BE2C (cell line): Measurements from ENCODE around the gene SOX4.
A peak's percentile ranks its signal among the peaks of the same experiment; 100 is the strongest.

Experiments used
- DNase-seq: peaks from one replicate; pipeline ENCODE4 v3.0.0-alpha.2; 2020
- H3K27me3 ChIP-seq: fragments of 250-450 bp; sonication (Bioruptor Pico); 2 replicates; pipeline ENCODE4 v1.5.1; 2020; ENCODE audit warnings: mild to moderate bottlenecking
- H3K36me3 ChIP-seq: fragments of 250-450 bp; sonication (Bioruptor Pico); 2 replicates; pipeline ENCODE4 v1.5.1; 2020; ENCODE audit warnings: mild to moderate bottlenecking
- H3K4me1 ChIP-seq: fragments of 250-450 bp; sonication (Bioruptor Pico); 2 replicates; pipeline ENCODE4 v1.5.1; 2020
- H3K4me3 ChIP-seq: 2 replicates; pipeline ENCODE4 v1.5.1; 2011; ENCODE audit warnings: low read depth, low read length
- H3K9me3 ChIP-seq: fragments of 250-450 bp; sonication (Bioruptor Pico); 2 replicates; pipeline ENCODE4 v1.5.1; 2020
- CTCF ChIP-seq: IDR thresholded peaks from 2 replicates; pipeline ENCODE4 v1.5.1; 2012; ENCODE audit warnings: mild to moderate bottlenecking, low read depth, low read length

The SOX4 gene

GRCh38 chr6:21586740-21587178, 6.8 kb upstream of the SOX4 start:
- peak; percentile 84 for DNase-seq
- Histone ChIP-seq H3K4me3 (peak overlapping the region; percentile 86), H3K9me3 (no peaks in the 10 kb centered on the region), H3K27me3 (no peaks in the 10 kb centered on the region), H3K4me1 (peaks cover 3% of the 10 kb centered on the region; the same call in 1 of the 2 replicates), H3K36me3 (no peaks in the 10 kb centered on the region)
- no peak for TF ChIP-seq CTCF

GRCh38 chr6:21587179-21587960, 6.2 kb upstream of the SOX4 start:
- H3K4me1 ChIP-seq: peaks cover 3% of the 10 kb centered on the region; the same call in 1 of the 2 replicates
- no peaks in the 10 kb centered on the region for H3K27me3 ChIP-seq
- DNase-seq: peak; percentile 76
- no peaks in the 10 kb centered on the region for H3K9me3 ChIP-seq
- H3K36me3 ChIP-seq: no peaks in the 10 kb centered on the region
- H3K4me3 ChIP-seq: peak overlapping the region; percentile 86
- TF ChIP-seq CTCF: peak; percentile 20; the same call in 1 of the 2 replicates

GRCh38 chr6:21587961-21588480, 5.5 kb upstream of the SOX4 start:
- peak overlapping the region; percentile 86 for H3K4me3 ChIP-seq
- no peak for TF ChIP-seq CTCF
- no peaks in the 10 kb centered on the region for H3K27me3 ChIP-seq
- peak; percentile 79 for DNase-seq
- H3K4me1 ChIP-seq: no peaks in the 10 kb centered on the region
- no peaks in the 10 kb centered on the region for H3K36me3 ChIP-seq
- no peaks in the 10 kb centered on the region for H3K9me3 ChIP-seq

GRCh38 chr6:21588481-21589351, 4.8 kb upstream of the SOX4 start:
- no peaks in the 10 kb centered on the region for H3K36me3 ChIP-seq
- no peaks in the 10 kb centered on the region for H3K4me1 ChIP-seq
- no peaks in the 10 kb centered on the region for H3K27me3 ChIP-seq
- DNase-seq: peak; percentile 80
- H3K9me3 ChIP-seq: no peaks in the 10 kb centered on the region
- no peak for TF ChIP-seq CTCF
- H3K4me3 ChIP-seq: peak overlapping the region; percentile 86

GRCh38 chr6:21589352-21590345, 3.9 kb upstream of the SOX4 start:
- no peaks in the 10 kb centered on the region for H3K4me1 ChIP-seq
- H3K36me3 ChIP-seq: peaks cover 5% of the 10 kb centered on the region
- peak; percentile 92 for DNase-seq

More at GRCh38 chr6:21589352-21590345, 3.9 kb upstream of the SOX4 start:
- H3K4me3 ChIP-seq: peak overlapping the region; percentile 86
- H3K27me3 ChIP-seq: no peaks in the 10 kb centered on the region
- H3K9me3 ChIP-seq: no peaks in the 10 kb centered on the region
- TF ChIP-seq CTCF: peak; percentile 87
